WI38 (cell line): ENCODE data around the gene ST8SIA4.

Source experiments
- H3K4me3 ChIP-seq: 2 replicates; pipeline ENCODE4 v1.5.1; 2011; ENCODE audit warnings: low read depth, mild to moderate bottlenecking, control low read depth, low read length
- CTCF ChIP-seq: IDR thresholded peaks from 2 replicates; pipeline ENCODE4 v1.5.1; 2012; ENCODE audit warnings: low read depth, mild to moderate bottlenecking, control low read depth, low read length

ST8SIA4 gene

GRCh38 chr5:100828071-100828897, 74.8 kb downstream of the ST8SIA4 start:
- H3K4me3 ChIP-seq, result no peak overlapping the region
- no peak for TF ChIP-seq CTCF

GRCh38 chr5:100827481-100827889, 75.6 kb downstream of the ST8SIA4 start:
- TF ChIP-seq CTCF, result no peak
- H3K4me3 ChIP-seq, result no peak overlapping the region

DNA sequence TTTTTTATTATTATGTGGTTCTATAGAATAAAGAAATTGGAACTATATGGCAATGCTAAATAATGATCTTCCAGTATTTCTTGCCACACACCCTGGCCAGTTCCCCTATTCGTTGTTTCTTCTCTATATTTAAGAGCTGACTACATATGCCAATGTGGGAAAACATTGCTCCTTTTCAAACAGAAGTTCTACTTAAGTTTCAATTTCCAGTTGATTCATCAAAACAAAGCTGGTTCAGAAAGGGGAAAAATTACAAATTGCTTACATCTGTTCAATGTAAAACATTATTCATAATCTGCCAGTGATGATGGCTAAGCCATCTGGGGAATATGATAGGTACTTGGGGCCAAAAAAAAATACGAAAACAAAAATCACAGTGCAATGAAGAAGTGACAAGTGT, 76.9 kb downstream of the ST8SIA4 start:
- no peak overlapping the region for H3K4me3 ChIP-seq
- no peak for TF ChIP-seq CTCF

DNA sequence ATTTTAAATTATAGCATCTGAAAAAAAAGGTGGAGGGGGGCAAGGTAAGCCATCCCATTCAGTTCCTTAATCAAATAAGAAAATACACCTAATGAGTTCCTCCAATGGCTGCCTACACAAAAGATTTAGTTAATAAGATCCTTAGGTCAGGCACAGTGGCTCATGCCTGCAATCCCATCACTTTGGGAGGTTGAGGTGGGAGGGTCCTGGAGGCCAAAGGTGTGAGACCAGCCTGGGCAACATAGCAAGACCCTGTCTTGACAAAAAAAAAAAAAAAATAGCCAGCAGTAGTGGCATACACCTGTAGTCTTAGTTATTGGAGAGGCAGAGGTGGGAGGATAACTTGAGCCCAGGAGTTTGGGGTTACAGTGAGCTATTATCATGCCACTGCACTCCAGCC, 78.4 kb downstream of the ST8SIA4 start:
- H3K4me3 ChIP-seq, result no peak overlapping the region
- TF ChIP-seq CTCF, result no peak

GRCh38 chr5:100823812-100824211, 79.3 kb downstream of the ST8SIA4 start:
- H3K4me3 ChIP-seq, result no peak overlapping the region
- TF ChIP-seq CTCF, result no peak

GRCh38 chr5:100821751-100822150, 81.3 kb downstream of the ST8SIA4 start:
- TF ChIP-seq CTCF, result no peak
- no peak overlapping the region for H3K4me3 ChIP-seq

GRCh38 chr5:100818340-100818739, 84.7 kb downstream of the ST8SIA4 start:
- no peak overlapping the region for H3K4me3 ChIP-seq
- TF ChIP-seq CTCF, result no peak
